ENCODE measurements around the gene SPANXN4.

The SPANXN4 gene, protein sequence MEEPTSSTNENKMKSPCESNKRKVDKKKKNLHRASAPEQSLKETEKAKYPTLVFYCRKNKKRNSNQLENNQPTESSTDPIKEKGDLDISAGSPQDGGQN

GRCh38 chrX:143025628-143026027, at the start of gene SPANXN4:
TSS of gene SPANXN4 (plus strand) at chrX:143025928. CDS start at chrX:143026015, 87 bp downstream.
- no peak for DNase-seq (ENCODE audit: low spot score)

DNA sequence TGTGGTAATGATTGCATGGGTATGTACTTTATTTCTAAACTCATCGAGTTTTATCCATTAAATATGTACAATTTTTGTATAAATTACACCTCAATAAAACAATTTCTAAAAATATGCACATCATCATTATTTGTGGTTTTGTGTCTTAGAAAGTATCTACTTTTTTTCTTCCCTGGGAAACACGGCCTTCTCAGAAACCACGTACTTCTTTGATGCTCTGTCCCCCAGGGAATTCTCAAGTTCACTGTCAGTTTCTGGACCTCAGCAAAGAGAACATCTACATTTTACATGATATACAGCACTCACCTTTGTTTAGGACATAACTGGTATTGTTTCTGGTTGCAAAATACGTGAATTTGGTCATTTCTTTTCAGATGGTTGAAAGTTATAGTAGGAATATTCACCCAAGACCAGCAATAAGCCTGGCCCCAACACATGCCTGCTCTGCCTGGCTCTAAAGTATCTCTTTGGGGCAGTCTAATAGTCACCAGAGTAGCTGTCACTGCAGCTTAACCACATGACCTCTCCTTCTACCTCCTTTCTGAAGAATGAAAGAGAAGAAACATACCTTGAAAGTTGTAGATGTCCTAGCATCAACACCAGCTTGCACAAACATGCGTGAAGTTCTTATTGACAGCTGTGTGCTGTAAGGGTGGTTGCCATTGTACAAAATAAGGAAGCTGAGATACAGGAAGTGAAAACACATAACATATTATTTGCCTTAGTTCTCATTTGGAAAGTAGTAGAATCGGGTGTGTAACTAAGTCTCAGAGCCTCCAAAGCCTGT, 48.4 kb upstream of the SPANXN4 start:
- DNase-seq (ENCODE audit: low spot score): no peak

DNA sequence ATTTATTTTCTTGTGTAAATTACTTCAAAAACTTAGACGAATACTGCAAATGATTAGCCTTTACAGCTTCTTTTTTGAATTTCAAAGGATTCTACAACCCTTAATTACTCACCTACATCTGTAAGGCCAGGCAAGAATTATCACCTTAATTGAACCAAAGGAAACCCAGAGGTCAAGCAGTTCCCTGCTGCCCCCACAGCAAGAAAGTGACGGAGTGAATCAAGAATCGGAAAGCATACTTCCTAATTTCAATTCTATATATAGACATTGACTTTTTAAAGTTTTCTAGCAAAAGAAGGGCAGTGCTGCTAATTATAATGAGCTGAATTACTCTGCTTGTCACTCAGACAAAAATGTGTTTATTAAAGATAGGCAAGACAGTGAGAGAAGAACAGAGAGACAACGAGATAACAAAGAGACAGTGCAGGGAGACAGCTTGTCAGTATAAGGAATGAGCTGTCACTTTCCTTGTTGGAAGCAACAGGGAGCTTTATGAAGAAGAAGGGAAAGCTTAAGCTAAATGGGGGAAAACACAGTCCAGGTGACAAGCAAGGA, 47.5 kb upstream of the SPANXN4 start:
- DNase-seq (ENCODE audit: low spot score): no peak

GRCh38 chrX:142982679-142983078, 43.0 kb upstream of the SPANXN4 start:
- no peak for DNase-seq (ENCODE audit: low spot score)

DNA sequence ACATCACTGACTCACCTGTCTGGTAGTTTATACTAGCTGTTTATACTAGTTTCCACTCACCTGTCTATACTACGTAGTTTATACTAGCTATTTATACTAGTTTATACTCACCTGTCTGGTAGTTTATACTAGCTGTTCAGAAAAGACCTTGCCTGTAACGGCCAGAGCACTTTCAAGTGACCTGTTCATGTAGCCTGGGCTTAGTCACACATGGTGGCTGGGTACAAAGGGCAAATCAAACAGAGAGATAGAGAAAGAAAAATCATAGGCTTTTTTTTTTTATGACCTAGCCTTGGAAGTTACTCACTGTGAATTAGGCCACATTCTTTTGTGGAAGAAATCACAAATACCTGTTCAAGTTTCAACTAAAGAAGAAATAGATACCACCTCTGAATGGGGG, 30.7 kb upstream of the SPANXN4 start:
- DNase-seq (ENCODE audit: low spot score): no peak

DNA sequence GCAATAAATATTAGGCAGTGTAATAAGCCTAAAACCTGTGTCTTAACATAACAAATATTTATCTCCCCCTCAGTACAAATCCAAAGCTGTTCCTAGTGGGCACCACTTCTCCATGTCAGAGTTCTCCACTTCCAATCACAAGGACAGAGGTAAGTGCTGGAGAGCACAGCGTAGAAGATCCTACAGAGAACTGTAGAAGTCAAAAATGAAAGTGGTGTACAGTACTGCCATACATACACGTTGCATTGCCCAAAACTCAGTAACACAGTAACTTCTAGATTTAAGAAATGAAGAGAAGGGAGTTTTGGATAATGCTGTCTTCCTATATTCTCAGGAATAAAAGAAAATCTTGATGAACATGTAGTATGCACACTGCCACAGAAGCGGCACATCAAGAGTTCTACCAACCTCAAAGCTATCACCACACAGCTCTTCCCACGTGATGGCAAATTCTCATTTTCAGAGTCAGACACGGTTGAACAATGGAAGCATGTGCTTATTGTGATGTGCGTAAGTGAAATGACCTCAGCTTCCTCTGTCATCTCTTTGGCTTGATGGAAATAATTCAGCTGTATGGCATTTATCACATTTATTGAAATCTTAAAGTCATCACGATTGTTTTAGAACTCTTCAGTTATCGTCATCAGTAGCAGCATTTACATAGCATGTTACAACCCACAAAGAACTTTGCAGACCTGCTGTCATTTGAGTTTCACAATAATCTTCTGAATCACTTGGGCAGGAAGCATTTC, 27.1 kb upstream of the SPANXN4 start:
- DNase-seq (ENCODE audit: low spot score): no peak

GRCh38 chrX:142999199-142999701, 26.5 kb upstream of the SPANXN4 start:
- DNase-seq (ENCODE audit: low spot score): no peak

GRCh38 chrX:143002206-143002605, 23.5 kb upstream of the SPANXN4 start:
- no peak for DNase-seq (ENCODE audit: low spot score)

DNA sequence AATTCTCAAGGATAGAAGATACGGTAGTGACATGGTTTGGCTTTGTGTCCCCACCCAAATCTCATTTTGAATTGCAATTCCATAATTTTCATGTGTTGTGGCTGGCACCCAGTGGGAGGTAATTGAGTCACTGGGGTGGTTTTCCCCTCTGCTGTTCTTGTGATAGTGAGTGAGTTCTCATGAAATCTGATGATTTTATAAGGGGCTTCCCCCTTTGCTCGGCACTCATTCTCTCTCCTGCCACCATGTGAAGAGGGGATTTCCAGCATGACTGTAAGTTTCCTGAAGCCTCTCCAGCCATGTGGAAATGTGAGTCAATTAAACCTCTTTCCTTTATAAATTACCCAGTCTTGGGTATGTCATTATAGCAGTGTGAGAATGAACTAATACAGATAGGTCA, 8.5 kb upstream of the SPANXN4 start:
- DNase-seq (ENCODE audit: low spot score): no peak

DNA sequence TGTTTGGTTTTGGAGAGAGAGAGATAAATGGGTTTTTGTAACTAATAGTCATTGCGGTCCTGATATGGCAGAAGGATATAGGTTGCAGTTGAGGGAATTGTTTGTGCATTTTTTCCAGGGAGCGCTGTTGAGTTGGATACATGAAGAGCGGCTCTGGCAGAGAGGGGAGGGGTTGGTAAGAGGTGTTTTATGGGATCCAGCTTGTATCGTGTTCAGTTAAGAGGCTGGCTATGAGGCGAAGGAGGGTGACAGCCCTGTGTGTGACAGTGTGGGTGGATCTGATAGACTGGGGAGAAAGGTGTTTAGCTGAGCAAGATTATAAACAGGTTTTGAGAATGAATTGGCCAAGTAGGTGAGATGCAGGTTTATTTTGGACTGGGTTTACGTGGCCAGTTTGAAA, 1.5 kb downstream of the SPANXN4 start:
- DNase-seq (ENCODE audit: low spot score): no peak

DNA sequence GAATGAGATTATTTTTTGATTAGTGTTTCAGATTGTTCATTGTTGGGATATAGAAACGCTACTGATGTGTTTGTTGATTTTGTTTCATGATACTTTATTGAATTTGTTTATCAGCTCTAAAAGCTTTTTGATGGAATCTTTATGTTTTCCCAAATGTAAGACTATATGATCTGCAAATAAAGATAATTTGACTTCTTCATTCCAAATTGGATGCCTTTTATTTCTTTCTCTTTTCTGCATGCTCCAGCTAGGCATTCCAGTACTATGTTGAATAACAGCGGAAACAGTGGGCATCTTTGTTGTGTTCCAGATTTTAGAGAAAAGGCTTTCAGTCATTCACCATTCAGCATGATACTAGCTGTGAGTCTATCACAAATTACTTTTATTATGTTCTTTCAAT, 21.8 kb downstream of the SPANXN4 start:
- no peak for DNase-seq (ENCODE audit: low spot score)

- DNase-seq (ENCODE audit: low spot score): no peak
These were observed 32.4 kb downstream of the SPANXN4 start for GRCh38 chrX:143058120-143058519.

GRCh38 chrX:143081231-143081630, 55.5 kb downstream of the SPANXN4 start:
- DNase-seq (ENCODE audit: low spot score): no peak

GRCh38 chrX:143082537-143082936, 56.8 kb downstream of the SPANXN4 start:
- DNase-seq (ENCODE audit: low spot score): no peak

Measured in D341Med (cell line).